PC-3 (cell line): ENCODE results near the gene STX7.

Experiments used
- CTCF ChIP-seq: fragments of 300-600 bp; sonication (generic); conservative IDR thresholded peaks from 2 replicates; pipeline ENCODE4 v1.5.1; 2017; ENCODE audit warnings: antibody characterized with exemption, low read depth, mild to moderate bottlenecking, low read length
- EZH2 ChIP-seq: fragments of 300-600 bp; sonication (generic); IDR thresholded peaks from one replicate; pipeline ENCODE4 v1.6.1; 2017; ENCODE audit warnings: antibody characterized with exemption, mild to moderate bottlenecking, low read length; ENCODE audit not compliant: unreplicated experiment

GRCh38 chr6:132506461-132506860 is 6.5 kb downstream of the STX7 start:
- TF ChIP-seq EZH2: no peak
- no peak for TF ChIP-seq CTCF
